Activated CD4-positive, CD25-positive, alpha-beta regulatory T cell (primary cell): Measurements from ENCODE around the gene CHURC1.

Experiments used
- DNase-seq, 4 experiments: peaks; one replicate each; lab custom pipeline; 2025; lab: John Stamatoyannopoulos, UW

Gene CHURC1

DNA sequence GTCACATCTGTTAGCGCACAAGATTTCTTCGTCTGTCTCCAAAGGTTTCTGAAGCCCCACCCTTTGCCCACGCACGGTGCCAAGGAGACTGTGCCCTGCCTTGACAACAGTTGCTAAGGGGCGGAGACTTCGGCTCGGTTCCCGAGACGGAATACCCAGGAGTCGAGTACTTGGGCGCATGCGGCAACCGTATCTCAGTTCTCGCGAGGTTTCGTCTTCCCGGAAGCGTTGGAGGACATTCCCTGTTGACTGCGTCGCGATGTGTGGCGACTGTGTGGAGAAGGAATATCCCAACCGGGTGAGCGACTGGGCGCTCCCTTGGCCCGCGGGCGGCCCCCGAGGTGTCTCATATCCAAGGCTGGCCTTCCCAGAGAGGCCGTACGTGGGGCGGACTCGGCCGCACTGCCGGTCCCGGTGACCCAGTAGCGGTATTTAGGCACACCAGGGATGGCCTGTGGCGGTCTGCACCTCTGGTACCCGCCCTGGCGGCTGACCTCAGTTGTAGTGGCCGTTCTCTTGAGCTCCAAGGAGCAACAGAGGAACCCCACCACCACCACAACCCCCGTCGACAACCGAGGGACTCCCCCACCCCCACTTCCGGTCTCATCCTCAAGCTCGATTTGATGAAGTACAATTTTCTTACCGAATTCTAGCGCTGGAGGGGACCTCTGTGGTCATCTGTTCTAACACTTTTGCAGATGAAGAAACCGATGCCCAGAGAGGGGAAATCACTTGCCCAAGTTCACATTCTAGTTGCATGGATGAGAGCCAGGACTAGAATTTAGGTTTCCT, at the start of gene CHURC1:
Gene CHURC1 (plus strand): TSS at position 219 of the 792 bp plus-strand sequence. CDS start 41 bp downstream, at position 260.
- DNase-seq, result peak; percentile 82 to 96 (median 90)

DNA sequence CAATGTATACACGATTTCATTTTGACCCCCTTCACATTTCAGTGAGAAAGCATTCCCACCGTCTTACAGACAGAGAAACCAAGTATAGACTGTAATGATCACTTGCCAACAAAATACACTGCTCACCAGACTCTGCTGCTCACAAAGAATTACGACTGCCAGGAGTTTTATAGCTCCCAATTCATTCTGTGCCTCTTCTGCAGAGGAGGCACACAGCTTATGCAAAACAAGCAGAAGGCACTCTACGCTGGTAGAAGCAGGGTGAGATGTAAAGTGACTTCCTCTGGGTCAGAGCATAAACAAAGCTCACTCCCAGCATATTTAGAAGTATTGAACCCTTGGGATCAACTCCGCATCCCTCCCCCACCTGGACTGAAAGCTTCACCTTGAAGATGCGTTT, 49.1 kb upstream of the CHURC1 start:
- no peak for DNase-seq

- no peak for DNase-seq
Measured at GRCh38 chr14:64865992-64866391, 48.3 kb upstream of the CHURC1 start.

DNA sequence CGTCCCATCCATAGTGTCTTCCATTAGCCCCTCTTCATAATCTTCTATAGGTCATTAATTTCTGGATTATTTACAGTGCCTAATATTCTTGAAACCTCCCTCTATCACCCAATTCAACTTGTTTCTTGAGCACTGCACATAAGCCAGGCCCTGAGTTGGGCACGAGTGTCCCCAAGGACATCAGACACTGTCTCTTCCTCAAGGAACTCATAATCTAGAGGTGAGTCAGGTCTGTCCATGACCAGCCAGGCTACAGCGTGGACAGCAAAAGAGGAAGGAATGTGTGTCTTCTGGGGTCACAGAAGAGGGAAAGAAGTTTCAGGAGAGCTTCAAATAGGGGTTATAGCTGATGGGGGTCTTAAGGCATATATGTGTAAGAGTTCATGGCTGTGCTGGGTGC, 47.1 kb upstream of the CHURC1 start:
- no peak for DNase-seq

GRCh38 chr14:64868379-64868778, 45.9 kb upstream of the CHURC1 start:
- no peak for DNase-seq

GRCh38 chr14:64868841-64869240, 45.4 kb upstream of the CHURC1 start:
- no peak for DNase-seq

DNA sequence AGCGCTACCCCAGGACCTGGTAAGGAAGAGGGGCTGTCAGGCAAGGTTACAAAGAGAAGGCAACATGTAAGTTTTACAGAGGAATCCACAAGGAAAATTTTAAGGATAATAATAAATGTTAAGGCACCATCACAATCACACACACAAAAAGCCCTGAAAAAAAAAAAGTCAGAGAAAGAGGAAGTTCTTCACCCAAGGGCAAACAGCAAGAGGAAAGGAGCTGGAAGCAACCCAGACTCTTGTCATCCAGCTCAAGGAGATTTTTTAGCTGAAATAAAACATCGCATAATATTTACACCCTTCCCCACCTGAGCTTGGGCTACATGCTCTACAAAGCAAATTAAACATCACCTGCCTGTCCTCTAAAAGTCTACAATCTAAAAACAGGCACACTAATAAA, 44.1 kb upstream of the CHURC1 start:
- DNase-seq, result no peak

- DNase-seq, result no peak
Measured at GRCh38 chr14:64871344-64871743, 42.9 kb upstream of the CHURC1 start.

- no peak for DNase-seq
Measured at GRCh38 chr14:64873506-64874219, 40.6 kb upstream of the CHURC1 start.

GRCh38 chr14:64875350-64875749, 38.9 kb upstream of the CHURC1 start:
- no peak for DNase-seq

DNA sequence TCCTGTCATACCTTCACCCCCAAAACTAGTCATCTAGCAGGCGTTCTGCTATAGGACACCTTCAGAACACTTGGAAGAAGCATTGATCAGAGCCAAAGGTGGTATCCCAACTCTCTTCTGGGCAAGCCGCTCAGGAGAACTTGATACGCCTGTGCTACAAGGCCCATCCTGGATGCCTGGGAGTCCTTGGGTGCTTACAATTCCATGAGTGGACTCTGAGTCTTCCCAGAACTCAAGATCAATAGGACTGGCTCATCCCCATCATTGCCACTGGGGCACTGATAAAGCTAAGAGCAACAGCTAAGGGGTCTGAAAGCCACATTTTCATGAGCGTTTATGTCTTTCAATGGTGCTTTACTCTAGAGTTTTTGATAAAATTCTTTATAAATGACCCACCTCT, 36.4 kb upstream of the CHURC1 start:
- DNase-seq, result no peak

DNA sequence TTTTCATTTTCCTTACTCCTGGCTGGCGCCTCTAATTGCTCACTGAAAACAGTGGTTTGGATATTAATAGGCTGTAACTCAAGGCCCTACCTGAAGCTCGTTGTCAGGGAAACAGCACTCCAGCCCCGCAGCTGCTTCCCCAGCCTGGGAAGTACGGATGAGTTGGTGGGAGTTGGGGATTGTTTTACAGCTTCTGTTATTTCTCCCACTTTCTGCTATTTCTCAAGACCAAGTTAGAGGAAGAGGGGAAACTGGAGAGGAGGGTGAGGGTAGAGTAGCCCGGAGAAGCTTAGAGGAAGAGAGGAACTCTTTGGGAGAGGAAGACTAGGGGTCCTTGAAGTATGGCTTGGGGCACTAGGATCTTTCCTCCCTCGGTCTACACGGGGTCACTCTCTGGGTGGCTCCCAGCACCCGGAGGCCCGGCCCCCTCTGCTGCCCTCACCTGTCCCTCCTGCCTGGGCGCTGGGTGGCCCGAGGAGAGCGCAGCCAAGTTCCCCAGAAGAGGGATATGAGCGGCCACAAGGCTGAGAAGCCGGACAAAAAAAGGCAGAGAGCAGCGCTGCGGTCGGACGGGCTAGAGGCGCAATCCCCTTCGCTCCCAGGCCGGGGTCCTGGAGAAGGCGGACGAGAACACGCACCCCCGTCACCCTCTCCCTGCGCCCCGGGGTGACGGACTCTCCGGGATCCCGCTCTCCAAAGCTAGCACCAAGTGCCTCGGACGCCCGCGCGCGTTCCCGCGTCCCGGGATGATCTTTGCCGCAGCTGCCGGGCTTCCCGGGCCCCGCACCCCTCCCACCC, 35.2 kb upstream of the CHURC1 start:
- DNase-seq, result no peak

DNA sequence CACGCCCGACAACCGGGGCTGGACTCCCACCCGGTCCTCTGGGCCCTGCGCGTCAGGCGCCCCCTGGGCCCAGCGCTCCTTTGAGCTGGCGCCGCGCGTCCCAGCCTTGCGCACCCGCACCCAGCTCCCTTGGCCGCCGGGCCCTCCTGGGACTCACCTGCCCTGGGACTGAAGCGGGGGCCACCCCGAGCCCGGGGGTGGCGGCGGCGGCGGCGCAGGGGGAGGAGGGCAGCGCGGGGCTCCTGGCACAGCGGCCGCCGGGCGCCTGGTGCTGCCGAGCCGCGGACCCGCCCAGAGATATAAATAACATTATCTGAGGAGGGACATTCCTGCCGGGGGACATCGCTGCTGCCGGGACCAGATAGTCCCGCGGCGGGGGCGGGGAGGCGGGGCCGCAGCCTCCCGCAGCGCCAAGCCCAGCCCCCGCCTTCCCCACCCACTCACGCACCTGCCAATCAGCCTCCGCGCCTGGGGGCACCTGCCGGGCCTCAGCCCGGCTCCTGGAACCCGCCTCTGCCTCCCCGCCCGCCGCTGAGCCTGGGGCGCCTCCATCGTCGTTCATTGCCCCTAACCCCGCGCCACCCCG, 34.5 kb upstream of the CHURC1 start, which contains the start of gene SPTB:
Gene SPTB (minus strand): TSS at position 273 of the 586 bp plus-strand sequence. CDS start 56,813 bp downstream, outside the sequence.
- peak in 2 of 4 experiments; percentile 17 to 38 for DNase-seq

DNA sequence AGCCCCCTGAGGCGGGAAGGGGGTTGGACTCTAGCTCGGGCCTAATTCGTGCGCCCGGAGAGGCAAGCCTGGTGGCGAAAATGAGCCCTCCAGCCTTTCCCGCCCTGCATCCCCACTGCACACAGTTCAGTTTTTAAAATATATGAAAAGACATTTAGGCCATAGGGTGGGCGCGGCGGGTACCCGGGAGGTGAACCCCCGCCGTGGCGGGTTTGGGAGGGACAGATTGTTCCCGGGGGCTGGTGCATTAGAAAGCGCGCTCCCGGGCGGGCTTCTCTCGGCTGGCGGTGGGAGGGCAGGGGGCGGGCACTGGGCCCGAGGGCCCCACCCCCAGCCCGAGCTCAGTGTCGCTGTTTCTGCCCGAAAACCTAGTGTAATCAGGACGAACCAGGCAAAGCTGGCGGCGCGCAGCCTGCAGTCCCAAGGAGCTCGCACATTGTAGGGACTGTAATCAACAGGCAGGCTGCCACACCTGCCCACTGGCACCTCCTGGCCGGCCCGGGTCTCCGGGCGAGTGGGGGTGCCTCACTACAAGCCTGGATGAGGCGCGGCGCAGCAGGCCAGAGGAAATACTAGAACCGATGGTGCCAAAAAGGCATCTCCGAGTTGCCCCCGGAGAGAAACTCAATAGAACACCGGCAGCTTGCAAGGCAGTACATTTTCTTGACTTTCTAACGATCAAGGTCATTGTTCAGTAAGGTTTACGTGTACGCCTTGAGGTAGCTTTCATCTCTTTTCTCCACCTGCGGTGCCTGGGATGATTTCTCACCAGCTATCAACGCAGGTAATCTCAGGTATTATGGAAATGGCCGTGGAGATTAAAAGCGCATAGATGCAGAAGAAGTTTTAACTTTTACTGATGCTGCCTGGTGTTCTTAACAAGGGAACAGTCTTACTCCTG, 33.8 kb upstream of the CHURC1 start:
- DNase-seq, result peak in 3 of 4 experiments; percentile 6 to 19 (median 11)

DNA sequence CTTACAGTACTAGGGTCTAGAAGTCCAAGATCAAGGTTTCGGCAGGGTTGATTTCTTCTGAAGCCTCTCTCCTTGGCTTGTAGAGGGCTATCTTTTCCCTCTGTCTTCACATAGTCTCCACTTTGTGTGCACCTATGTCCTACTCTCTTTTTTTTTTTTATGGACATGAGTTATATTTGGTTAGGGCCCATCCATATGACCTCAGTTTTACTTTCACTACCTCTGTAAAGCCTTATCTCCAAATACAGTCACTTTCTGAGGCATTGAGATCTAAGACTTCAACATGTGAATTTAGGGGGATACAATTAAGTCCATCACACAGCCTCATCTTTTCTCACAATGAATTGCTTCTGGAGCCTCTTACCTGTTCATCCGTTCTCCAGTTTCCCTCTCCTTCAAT, 28.7 kb upstream of the CHURC1 start:
- DNase-seq, result no peak

GRCh38 chr14:64889352-64889751, 24.9 kb upstream of the CHURC1 start:
- no peak for DNase-seq

GRCh38 chr14:64891173-64891838, 22.9 kb upstream of the CHURC1 start:
- no peak for DNase-seq

- DNase-seq, result no peak
Measured at GRCh38 chr14:64891839-64892375, 22.3 kb upstream of the CHURC1 start.

- DNase-seq, result no peak
Measured at GRCh38 chr14:64899958-64900357, 14.3 kb upstream of the CHURC1 start.

DNA sequence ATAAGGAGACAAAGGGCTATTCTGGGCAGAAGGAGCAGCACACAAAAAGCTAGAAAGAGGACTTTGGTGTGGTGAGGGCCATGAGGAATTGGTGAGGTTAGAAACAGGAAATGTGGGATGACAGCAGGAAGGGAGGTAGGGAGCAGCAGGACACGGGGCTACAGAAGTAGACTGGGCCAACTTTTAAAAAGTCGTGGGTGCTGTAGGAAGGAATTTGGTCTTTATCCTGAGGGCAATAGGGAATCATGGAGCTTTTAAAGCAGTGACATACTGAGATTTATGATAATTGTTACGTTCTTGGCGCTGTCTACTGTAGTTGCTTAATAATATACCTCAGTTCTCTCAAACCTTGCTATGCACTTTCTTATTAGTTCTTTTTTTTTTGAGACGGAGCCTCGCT, 8.2 kb upstream of the CHURC1 start:
- DNase-seq, result no peak
